ENCODE results near the gene EGFR. TPM values are rescaled to one million over a fixed set of nuclear protein-coding genes. Genes with fewer than 3 reads are reported as not detected.

The EGFR gene
- total RNA-seq, 1 donor from 2014 or later: 12.8 TPM

- H3K9me3 Mint-ChIP-seq (ENCODE audit: unreplicated experiment): peaks cover 8% of the 10 kb centered on the region
- no peaks in the 10 kb centered on the region for H3K4me1 Mint-ChIP-seq (ENCODE audit: low read depth, unreplicated experiment)
- H3K36me3 Mint-ChIP-seq (ENCODE audit: unreplicated experiment): peaks cover 6% of the 10 kb centered on the region
- no peak for DNase-seq
- TF ChIP-seq CTCF (IDR thresholded peaks at IDR 0.05; ENCODE audit: partially characterized antibody, unreplicated experiment): no peak
- no peak overlapping the region for H3K27ac Mint-ChIP-seq (ENCODE audit: unreplicated experiment)
- peaks cover 5% of the 10 kb centered on the region for H3K27me3 Mint-ChIP-seq (ENCODE audit: unreplicated experiment)
- no peak overlapping the region for H3K4me3 Mint-ChIP-seq (ENCODE audit: unreplicated experiment)
Measured at GRCh38 chr7:55224810-55225209, 206.0 kb downstream of the EGFR start.

- no peak overlapping the region for H3K27ac Mint-ChIP-seq (ENCODE audit: unreplicated experiment)
- peaks cover 8% of the 10 kb centered on the region for H3K9me3 Mint-ChIP-seq (ENCODE audit: unreplicated experiment)
- no peak for TF ChIP-seq CTCF (IDR thresholded peaks at IDR 0.05; ENCODE audit: partially characterized antibody, unreplicated experiment)
- H3K4me1 Mint-ChIP-seq (ENCODE audit: low read depth, unreplicated experiment): peaks cover 5% of the 10 kb centered on the region
- H3K36me3 Mint-ChIP-seq (ENCODE audit: unreplicated experiment): peaks cover 11% of the 10 kb centered on the region
- H3K4me3 Mint-ChIP-seq (ENCODE audit: unreplicated experiment): no peak overlapping the region
- DNase-seq: no peak
- no peaks in the 10 kb centered on the region for H3K27me3 Mint-ChIP-seq (ENCODE audit: unreplicated experiment)
Measured at GRCh38 chr7:55230014-55230413, 211.2 kb downstream of the EGFR start.

GRCh38 chr7:55231736-55232280 lies 213.0 kb downstream of the EGFR start:
- DNase-seq: no peak
- H3K9me3 Mint-ChIP-seq (ENCODE audit: unreplicated experiment): peaks cover 9% of the 10 kb centered on the region
- no peak overlapping the region for H3K27ac Mint-ChIP-seq (ENCODE audit: unreplicated experiment)
- peaks cover 11% of the 10 kb centered on the region for H3K36me3 Mint-ChIP-seq (ENCODE audit: unreplicated experiment)
- no peak overlapping the region for H3K4me3 Mint-ChIP-seq (ENCODE audit: unreplicated experiment)
- TF ChIP-seq CTCF (IDR thresholded peaks at IDR 0.05; ENCODE audit: partially characterized antibody, unreplicated experiment): no peak
- no peaks in the 10 kb centered on the region for H3K27me3 Mint-ChIP-seq (ENCODE audit: unreplicated experiment)
- peaks cover 6% of the 10 kb centered on the region for H3K4me1 Mint-ChIP-seq (ENCODE audit: low read depth, unreplicated experiment)

GRCh38 chr7:55233001-55233400 lies 214.2 kb downstream of the EGFR start:
- Mint-ChIP-seq H3K27ac (ENCODE audit: unreplicated experiment) (no peak overlapping the region), H3K4me1 (ENCODE audit: low read depth, unreplicated experiment) (peaks cover 8% of the 10 kb centered on the region), H3K36me3 (ENCODE audit: unreplicated experiment) (peaks cover 11% of the 10 kb centered on the region), H3K27me3 (ENCODE audit: unreplicated experiment) (no peaks in the 10 kb centered on the region), H3K4me3 (ENCODE audit: unreplicated experiment) (no peak overlapping the region), H3K9me3 (ENCODE audit: unreplicated experiment) (peaks cover 9% of the 10 kb centered on the region)
- no peak for TF ChIP-seq CTCF (IDR thresholded peaks at IDR 0.05; ENCODE audit: partially characterized antibody, unreplicated experiment)
- no peak for DNase-seq

GRCh38 chr7:55234408-55234807 lies 215.6 kb downstream of the EGFR start:
- no peak for TF ChIP-seq CTCF (IDR thresholded peaks at IDR 0.05; ENCODE audit: partially characterized antibody, unreplicated experiment)
- H3K4me1 Mint-ChIP-seq (ENCODE audit: low read depth, unreplicated experiment): peaks cover 8% of the 10 kb centered on the region
- peaks cover 5% of the 10 kb centered on the region for H3K36me3 Mint-ChIP-seq (ENCODE audit: unreplicated experiment)
- DNase-seq: no peak
- no peak overlapping the region for H3K27ac Mint-ChIP-seq (ENCODE audit: unreplicated experiment)
- no peaks in the 10 kb centered on the region for H3K27me3 Mint-ChIP-seq (ENCODE audit: unreplicated experiment)
- no peak overlapping the region for H3K4me3 Mint-ChIP-seq (ENCODE audit: unreplicated experiment)
- H3K9me3 Mint-ChIP-seq (ENCODE audit: unreplicated experiment): peaks cover 7% of the 10 kb centered on the region
